ENCODE results near the gene SPSB3. TPM values are rescaled to one million over a fixed set of nuclear protein-coding genes. Genes with fewer than 3 reads are reported as not detected.

Gene SPSB3
- total and polyA plus RNA-seq, 2 experiments from 2014 or later: 96.4 to 101 TPM

- TF ChIP-seq, protein P1, sequence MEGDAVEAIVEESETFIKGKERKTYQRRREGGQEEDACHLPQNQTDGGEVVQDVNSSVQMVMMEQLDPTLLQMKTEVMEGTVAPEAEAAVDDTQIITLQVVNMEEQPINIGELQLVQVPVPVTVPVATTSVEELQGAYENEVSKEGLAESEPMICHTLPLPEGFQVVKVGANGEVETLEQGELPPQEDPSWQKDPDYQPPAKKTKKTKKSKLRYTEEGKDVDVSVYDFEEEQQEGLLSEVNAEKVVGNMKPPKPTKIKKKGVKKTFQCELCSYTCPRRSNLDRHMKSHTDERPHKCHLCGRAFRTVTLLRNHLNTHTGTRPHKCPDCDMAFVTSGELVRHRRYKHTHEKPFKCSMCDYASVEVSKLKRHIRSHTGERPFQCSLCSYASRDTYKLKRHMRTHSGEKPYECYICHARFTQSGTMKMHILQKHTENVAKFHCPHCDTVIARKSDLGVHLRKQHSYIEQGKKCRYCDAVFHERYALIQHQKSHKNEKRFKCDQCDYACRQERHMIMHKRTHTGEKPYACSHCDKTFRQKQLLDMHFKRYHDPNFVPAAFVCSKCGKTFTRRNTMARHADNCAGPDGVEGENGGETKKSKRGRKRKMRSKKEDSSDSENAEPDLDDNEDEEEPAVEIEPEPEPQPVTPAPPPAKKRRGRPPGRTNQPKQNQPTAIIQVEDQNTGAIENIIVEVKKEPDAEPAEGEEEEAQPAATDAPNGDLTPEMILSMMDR (IDR thresholded peaks at IDR 0.05; ENCODE audit: low read depth, low read length): peak; percentile 38
- H3K27ac ChIP-seq: no peak overlapping the region
- no peaks in the 10 kb centered on the region for H3K4me1 ChIP-seq (ENCODE audit: low read depth)
- peak; percentile 41 to 60 for DNase-seq (ENCODE audit: low read depth in 1 of 2, low spot score in 1 of 2)
- H3K36me3 ChIP-seq: peaks cover 34% of the 10 kb centered on the region
- no peak overlapping the region for H3K4me3 ChIP-seq
- no peaks in the 10 kb centered on the region for H3K27me3 ChIP-seq
- no peaks in the 10 kb centered on the region for H3K9me3 ChIP-seq (ENCODE audit: low read depth)
Observed at GRCh38 chr16:1763521-1764511, 18.6 kb downstream of the SPSB3 start.

- Histone ChIP-seq H3K4me1 (ENCODE audit: low read depth) (no peaks in the 10 kb centered on the region), H3K27me3 (no peaks in the 10 kb centered on the region), H3K9me3 (ENCODE audit: low read depth) (no peaks in the 10 kb centered on the region), H3K4me3 (no peak overlapping the region), H3K36me3 (peaks cover 37% of the 10 kb centered on the region), H3K27ac (no peak overlapping the region)
- TF ChIP-seq, protein P1 (IDR thresholded peaks at IDR 0.05; ENCODE audit: low read depth, low read length): no peak
- DNase-seq (ENCODE audit: low read depth in 1 of 2, low spot score in 1 of 2): no peak
Observed at GRCh38 chr16:1762879-1763520, 19.4 kb downstream of the SPSB3 start.

GRCh38 chr16:1762196-1762878, 20.0 kb downstream of the SPSB3 start:
- Histone ChIP-seq H3K9me3 (ENCODE audit: low read depth) (no peaks in the 10 kb centered on the region), H3K27me3 (no peaks in the 10 kb centered on the region), H3K4me3 (no peak overlapping the region), H3K36me3 (peaks cover 32% of the 10 kb centered on the region), H3K4me1 (ENCODE audit: low read depth) (no peaks in the 10 kb centered on the region), H3K27ac (no peak overlapping the region)
- TF ChIP-seq, protein P1 (IDR thresholded peaks at IDR 0.05; ENCODE audit: low read depth, low read length): no peak
- no peak for DNase-seq (ENCODE audit: low read depth in 1 of 2, low spot score in 1 of 2)

DNA sequence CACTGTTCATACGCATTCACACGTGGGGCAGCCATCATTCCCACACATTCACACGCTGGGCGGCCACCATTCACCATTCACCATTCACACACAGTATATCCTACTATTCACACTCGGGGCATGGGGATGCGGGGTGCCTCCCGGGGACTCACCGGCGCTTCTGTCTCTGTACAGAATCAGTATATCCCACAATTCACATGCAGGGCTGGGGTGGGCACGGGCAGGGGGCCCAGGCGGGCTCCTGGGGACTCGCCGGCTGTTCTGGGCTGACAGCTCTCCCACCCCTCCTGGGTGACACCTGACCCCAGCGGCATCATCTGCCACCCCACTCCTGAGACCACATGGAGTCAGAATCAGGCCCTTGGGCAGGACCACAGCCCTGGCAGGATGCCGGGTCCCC, 20.6 kb downstream of the SPSB3 start:
- Histone ChIP-seq H3K27me3 (no peaks in the 10 kb centered on the region), H3K27ac (no peak overlapping the region), H3K4me1 (ENCODE audit: low read depth) (no peaks in the 10 kb centered on the region), H3K4me3 (no peak overlapping the region), H3K36me3 (peaks cover 28% of the 10 kb centered on the region), H3K9me3 (ENCODE audit: low read depth) (no peaks in the 10 kb centered on the region)
- no peak for DNase-seq (ENCODE audit: low read depth in 1 of 2, low spot score in 1 of 2)
- TF ChIP-seq, protein P1 (IDR thresholded peaks at IDR 0.05; ENCODE audit: low read depth, low read length): no peak

GRCh38 chr16:1760911-1761310, 21.5 kb downstream of the SPSB3 start:
- Histone ChIP-seq H3K4me3 (no peak overlapping the region), H3K9me3 (ENCODE audit: low read depth) (no peaks in the 10 kb centered on the region), H3K4me1 (ENCODE audit: low read depth) (no peaks in the 10 kb centered on the region), H3K36me3 (peaks cover 22% of the 10 kb centered on the region), H3K27me3 (no peaks in the 10 kb centered on the region), H3K27ac (no peak overlapping the region)
- TF ChIP-seq, protein P1 (IDR thresholded peaks at IDR 0.05; ENCODE audit: low read depth, low read length): no peak
- DNase-seq (ENCODE audit: low read depth in 1 of 2, low spot score in 1 of 2): no peak
